Esophagus (tissue), 2 donors: ENCODE measurements around the gene CHMP2A. TPM values are rescaled to one million over a fixed set of nuclear protein-coding genes. Genes with fewer than 3 reads are reported as not detected.
A peak's percentile ranks its signal among the peaks of the same experiment; 100 is the strongest.

Experiments
- H3K27ac ChIP-seq, 2 donors: one replicate each; pipeline ENCODE4 v1.5.1; 2013; ENCODE audit warnings: low read depth in 2 of 2, mild to moderate bottlenecking in 2 of 2, inconsistent platforms in 1 of 2, low read length in 1 of 2, moderate library complexity in 1 of 2
- H3K27me3 ChIP-seq, 2 donors: one replicate each; pipeline ENCODE4 v1.6.1; 2013; ENCODE audit warnings: low read length in 2 of 2, control low read depth in 1 of 2, mild to moderate bottlenecking in 1 of 2; ENCODE audit not compliant: insufficient read depth in 2 of 2, control insufficient read depth in 1 of 2
- H3K36me3 ChIP-seq, 2 donors: one replicate each; pipeline ENCODE4 v1.6.1; 2013; ENCODE audit warnings: low read length in 1 of 2; ENCODE audit not compliant: control insufficient read depth in 2 of 2, insufficient read depth in 2 of 2
- H3K4me1 ChIP-seq, 2 donors: one replicate each; pipeline ENCODE4 v1.6.1; 2013; ENCODE audit warnings: low read length in 1 of 2; ENCODE audit not compliant: control insufficient read depth in 2 of 2, insufficient read depth in 2 of 2
- H3K4me3 ChIP-seq, 2 donors: one replicate each; pipeline ENCODE4 v1.5.1; 2013; ENCODE audit warnings: low read length in 2 of 2, mild to moderate bottlenecking in 2 of 2, low read depth in 1 of 2, moderate library complexity in 1 of 2
- H3K9me3 ChIP-seq, 2 donors: one replicate each; pipeline ENCODE4 v1.6.1; 2013; ENCODE audit warnings: mild to moderate bottlenecking in 2 of 2, low read depth in 1 of 2, low read length in 1 of 2, moderate library complexity in 1 of 2; ENCODE audit not compliant: control insufficient read depth in 2 of 2, insufficient read depth in 1 of 2
- WGBS, 2 donors: extraction: QIAGEN DNeasy Blood & Tissue Kit; methylation state at CpG; one replicate each; pipeline ENCODE4 v1.1.7; 2013; 5-methylcytosine and 5-hydroxymethylcytosine counted together
- polyA plus RNA-seq, 2 donors: library from polyadenylated mRNA; stranded (reverse); fragments of 200-250 nt; gene quantifications; one replicate each; pipeline ENCODE4 v1.2.3, GENCODE V29; 2013
- donor health status: healthy with polysubstance abuse.
- donor health status: Bipolar disorder and iron deficiency.

CHMP2A gene
- polyA plus RNA-seq, 2 donors = 174 to 262 TPM

DNA sequence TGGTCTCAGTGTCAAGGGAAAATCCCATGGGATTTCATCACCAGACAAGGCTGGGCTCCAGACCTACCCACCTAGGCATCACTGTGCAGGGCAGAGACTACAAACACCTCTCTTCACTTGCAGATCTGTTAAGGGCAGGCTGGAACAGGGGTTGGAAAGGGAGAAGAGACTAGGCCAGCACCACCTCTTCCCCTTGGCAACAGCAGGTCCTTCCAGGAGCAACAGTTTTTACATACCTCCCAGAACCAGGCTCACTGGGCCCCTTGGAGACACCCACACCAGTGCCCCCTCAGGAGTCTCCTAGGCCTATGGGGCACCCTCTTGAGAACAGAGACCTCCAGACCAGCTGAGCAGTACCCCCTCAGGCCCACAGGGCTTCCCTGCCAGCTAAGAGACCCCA is 6.0 kb upstream of the CHMP2A start:
- H3K4me1 ChIP-seq = peaks cover 2 to 38% of the 10 kb centered on the region in 2 donors
- H3K9me3 ChIP-seq = no peaks in the 10 kb centered on the region

DNA sequence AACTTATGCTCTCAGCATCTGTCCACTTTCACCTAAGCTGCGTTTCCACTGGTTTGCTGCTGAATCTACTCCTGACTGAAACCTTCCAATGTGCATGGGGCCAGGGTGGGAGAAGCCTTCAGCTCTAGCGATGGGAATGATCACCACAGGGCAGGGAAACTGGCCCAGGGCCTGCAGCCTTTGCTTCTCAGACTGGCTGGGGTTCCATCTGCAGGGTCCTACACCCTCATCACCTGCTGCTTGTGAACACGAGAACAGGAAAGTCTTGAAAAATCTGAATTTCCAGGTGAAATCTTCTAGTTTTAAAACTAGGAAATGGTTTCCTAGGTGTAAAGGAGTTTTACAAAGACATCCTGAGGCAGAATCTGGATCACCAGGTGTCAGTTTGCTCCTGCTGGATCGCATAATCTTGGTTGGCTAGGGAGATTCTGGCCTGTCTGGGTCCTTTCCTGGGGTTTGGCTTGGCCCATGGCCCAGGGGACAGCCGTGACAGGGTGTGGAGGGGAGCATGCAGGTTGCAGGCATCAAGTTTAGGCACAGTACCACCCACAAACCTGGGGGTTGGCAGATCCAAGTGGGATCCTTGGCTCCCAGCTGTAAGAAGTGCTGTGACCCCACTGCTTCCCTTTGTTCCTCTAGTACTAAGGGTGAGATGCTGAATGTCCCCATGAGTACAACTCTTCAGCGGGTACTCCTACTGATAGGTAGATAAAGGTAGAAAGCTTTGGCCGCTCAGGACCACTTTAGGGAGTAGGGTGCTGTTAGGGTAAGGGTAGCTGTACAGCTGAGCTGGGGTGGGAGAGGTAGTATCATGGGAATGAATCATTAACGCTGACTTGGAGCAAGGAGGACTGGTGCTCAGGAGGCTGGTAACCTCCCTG is 5.3 kb upstream of the CHMP2A start:
- H3K27ac ChIP-seq = peak overlapping the region; percentile 99 to 100
- 73 to 77% methylated on average over 8 of the region's 8 CpGs for WGBS, 2 donors
- no peaks in the 10 kb centered on the region for H3K9me3 ChIP-seq
- H3K27me3 ChIP-seq = no peaks in the 10 kb centered on the region
- peak overlapping the region; percentile 80 to 94 for H3K4me3 ChIP-seq
- H3K36me3 ChIP-seq = peaks cover 3 to 12% of the 10 kb centered on the region in 2 donors
- H3K4me1 ChIP-seq = peaks cover 2 to 42% of the 10 kb centered on the region in 2 donors

More for the DNA sequence above, 6.0 kb upstream of the CHMP2A start:
- Histone ChIP-seq H3K36me3 (peaks cover 0 to 9% of the 10 kb centered on the region in 2 donors), H3K27ac (no peak overlapping the region), H3K4me3 (no peak overlapping the region), H3K27me3 (no peaks in the 10 kb centered on the region)

DNA sequence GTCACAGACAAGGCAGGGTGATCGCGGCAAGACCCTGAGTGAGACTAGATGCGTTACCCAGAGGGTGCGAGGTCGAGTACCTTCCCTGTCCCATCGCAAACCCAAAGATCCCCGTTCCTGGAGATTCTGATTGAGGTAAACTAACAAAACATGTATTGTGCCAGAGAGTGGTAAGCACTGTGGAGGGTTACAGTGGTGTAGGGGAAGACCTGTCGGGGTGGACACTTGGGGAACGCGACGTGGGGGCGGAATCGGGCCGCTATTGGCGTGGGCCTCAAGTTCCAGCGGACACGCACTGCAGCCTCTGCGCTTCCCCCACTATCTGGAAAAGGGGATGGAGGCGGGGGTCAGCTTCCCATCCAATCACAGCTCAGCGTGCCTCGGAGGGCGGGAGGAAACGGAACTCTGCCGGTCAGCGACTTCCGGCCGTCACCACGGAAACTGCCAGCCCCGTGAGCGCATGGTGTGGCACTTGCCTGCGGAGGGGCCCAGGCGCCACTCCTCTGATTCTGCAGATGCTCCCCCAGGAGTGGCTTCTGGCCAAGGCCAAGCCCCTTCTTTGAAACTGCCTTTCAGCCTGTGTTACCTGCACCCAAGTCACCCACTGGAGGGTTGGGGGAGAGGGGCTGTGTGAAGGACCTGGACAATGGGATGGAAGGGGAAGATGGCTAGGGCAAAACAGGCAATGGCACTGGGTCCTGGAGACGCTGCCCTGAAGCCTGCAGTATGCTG is 4.5 kb upstream of the CHMP2A start:
- Histone ChIP-seq H3K4me1 (peaks cover 2 to 43% of the 10 kb centered on the region in 2 donors), H3K27ac (peak overlapping the region; percentile 99 to 100), H3K27me3 (no peaks in the 10 kb centered on the region), H3K36me3 (peaks cover 3 to 12% of the 10 kb centered on the region in 2 donors), H3K4me3 (peak overlapping the region; percentile 80 to 94), H3K9me3 (no peaks in the 10 kb centered on the region)
- 1 to 2% methylated on average over 33 of the region's 33 CpGs for WGBS, 2 donors

DNA sequence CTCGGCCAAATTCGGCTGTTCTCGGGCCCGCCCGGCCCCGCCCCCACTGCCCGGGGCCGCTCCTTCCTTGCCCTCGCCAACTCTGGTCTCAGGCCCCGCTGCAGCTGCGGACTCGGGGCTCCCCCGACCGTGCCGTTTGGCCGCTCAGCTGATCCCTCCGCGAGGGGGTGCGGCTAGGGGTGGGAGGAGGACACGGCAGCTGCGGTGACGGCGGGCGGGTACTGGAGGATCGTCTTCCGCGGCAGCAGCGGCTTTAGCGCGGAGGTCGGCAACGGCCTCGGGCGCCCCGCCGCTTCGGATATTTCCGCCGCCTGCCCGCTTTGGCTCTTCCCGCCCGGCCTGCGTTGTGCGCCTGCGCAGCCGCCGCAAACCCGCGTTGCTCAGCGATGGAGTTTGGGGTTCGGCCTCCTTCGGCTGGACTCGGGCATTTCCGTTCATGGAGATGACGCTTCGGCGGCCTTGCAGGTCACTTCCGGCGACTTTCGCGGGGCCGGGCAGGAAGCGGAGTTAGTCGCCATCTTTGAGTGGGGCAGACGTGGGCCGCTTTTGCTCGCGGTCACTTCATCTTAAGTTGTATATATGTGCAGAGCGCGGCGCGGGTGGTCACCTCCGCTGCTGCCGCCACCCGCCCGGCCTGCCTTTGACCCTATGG is 3.8 kb upstream of the CHMP2A start:
- H3K4me3 ChIP-seq = peak overlapping the region; percentile 80 to 94
- peak overlapping the region; percentile 99 to 100 for H3K27ac ChIP-seq
- H3K36me3 ChIP-seq = peaks cover 3 to 12% of the 10 kb centered on the region in 2 donors
- peaks cover 2 to 50% of the 10 kb centered on the region in 2 donors for H3K4me1 ChIP-seq
- no peaks in the 10 kb centered on the region for H3K9me3 ChIP-seq
- H3K27me3 ChIP-seq = no peaks in the 10 kb centered on the region
- 0% methylated on average over 69 to 76 of the region's 76 CpGs for WGBS, 2 donors

DNA sequence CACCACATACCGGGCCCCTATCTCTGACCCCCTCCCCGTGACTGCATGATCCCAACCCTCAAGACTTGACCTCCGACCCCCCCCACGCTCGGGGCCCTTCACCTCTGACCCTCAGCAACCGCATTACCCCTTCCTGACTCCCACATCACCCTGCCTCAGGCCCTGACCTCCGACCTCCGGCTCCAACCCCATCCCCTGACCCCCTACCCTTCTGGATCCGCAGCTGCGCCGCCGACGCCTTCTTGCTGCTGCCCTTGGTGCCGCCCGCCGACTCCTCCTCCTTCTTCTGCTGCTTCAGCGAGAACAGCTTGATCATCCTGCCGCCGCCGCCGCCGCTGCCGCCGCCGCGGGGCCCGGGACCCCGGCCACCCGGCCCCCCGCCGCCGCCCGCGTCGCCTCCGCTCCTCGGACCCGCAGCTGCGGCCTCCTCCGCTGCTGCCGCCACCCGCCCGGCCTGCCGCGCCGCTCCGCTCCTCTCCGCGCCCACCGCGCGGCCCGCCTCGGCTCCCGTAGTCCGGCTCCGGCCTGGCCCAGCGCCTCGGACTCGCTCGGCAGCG is 3.2 kb upstream of the CHMP2A start, which contains the start of gene UBE2M:
TSS of gene UBE2M (minus strand) at position 546 of the 557 bp plus-strand sequence. CDS start at position 316, 230 bp downstream.
- no peaks in the 10 kb centered on the region for H3K27me3 ChIP-seq
- H3K36me3 ChIP-seq = peaks cover 3 to 15% of the 10 kb centered on the region in 2 donors
- peak within 1 kb of the TSS; percentile 80 to 94 for H3K4me3 ChIP-seq
- H3K9me3 ChIP-seq = no peaks in the 10 kb centered on the region
- H3K4me1 ChIP-seq = peaks cover 2 to 48% of the 10 kb centered on the region in 2 donors
- WGBS, 2 donors = 0 to 1% methylated on average over 38 to 62 of the region's 62 CpGs
- H3K27ac ChIP-seq = peak within 1 kb of the TSS; percentile 99 to 100

DNA sequence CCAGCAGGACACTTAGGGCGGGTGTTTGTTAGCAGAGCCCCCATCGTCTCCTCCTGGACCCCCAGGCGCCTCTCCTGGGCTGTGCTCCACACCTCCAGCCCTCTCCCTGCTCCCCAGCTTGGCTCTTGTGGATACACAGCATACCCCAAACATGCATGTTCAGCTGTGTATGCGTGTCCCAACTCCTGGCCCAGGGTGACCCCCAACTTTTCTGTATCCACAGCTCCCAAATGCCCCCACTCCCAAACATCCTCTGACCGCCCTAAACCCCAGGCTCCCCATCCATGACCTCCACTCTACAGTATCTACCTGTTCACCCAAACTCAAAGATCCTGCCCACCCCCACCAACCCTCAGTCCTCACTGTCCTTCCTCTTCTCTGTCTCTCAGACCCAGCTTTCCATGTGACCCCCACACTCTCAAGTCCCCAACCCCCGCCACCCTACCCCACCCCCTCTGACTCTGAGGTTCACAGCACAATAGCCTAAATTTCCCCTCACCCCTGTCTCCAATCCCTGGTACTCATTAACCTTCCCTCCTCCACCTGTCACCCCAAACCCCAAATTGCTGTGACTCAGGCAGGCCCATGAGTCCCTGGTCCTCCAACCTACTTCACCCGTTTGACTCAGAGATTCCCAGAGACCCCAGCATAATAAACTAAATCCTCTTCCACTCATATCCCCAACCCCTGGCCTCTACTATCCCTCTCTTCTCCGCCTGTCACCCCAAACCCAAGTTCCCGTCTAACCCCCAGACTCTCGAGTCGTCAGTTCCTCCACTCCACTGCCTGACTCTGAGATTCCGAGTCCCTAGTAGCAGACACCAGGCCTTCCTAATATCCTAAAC is 2.5 kb upstream of the CHMP2A start:
- Histone ChIP-seq H3K9me3 (no peaks in the 10 kb centered on the region), H3K4me1 (peaks cover 2 to 42% of the 10 kb centered on the region in 2 donors)
- 26 to 31% methylated on average over 11 to 12 of the region's 12 CpGs for WGBS, 2 donors

DNA sequence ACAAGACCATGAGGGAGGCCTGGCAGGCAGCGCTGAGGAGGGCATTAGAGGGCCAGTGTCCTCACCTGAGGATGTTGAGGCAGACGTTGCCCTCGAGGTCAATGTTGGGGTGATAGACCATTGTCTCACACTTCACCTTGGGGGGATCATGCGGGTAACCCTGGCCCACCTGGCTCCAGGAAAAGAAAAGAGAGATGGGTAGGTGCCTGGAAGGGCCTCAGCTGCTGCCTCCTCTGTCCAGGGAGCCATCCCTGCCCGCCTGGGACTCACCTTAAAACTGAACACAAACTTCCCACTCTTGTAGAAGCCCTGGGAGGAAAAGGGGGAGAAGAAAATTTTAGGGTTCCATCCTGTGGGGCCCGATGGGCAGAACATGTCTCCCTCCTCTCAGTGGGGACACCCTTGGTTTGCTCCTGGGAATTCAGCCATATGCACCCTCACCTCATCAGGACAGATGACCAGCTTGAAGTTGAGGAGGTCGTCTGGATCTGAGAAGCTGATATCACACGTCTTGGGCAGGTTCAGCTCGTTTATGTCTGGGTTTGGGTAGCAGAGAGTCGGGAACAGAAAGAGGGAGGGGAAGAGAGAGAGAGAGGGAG is 1.8 kb upstream of the CHMP2A start:
- H3K27ac ChIP-seq = peak overlapping the region in 1 of 2 donors; percentile 100
- peak overlapping the region in 1 of 2 donors; percentile 80 for H3K4me3 ChIP-seq
- peaks cover 8 to 26% of the 10 kb centered on the region in 2 donors for H3K36me3 ChIP-seq
- WGBS, 2 donors = 55 to 61% methylated on average over 10 of the region's 10 CpGs
- H3K27me3 ChIP-seq = no peaks in the 10 kb centered on the region
- no peaks in the 10 kb centered on the region for H3K9me3 ChIP-seq
- peaks cover 2 to 35% of the 10 kb centered on the region in 2 donors for H3K4me1 ChIP-seq

More for the DNA sequence above, 2.5 kb upstream of the CHMP2A start:
- Histone ChIP-seq H3K27me3 (no peaks in the 10 kb centered on the region), H3K36me3 (peaks cover 3 to 20% of the 10 kb centered on the region in 2 donors), H3K4me3 (peak overlapping the region; percentile 80 to 94), H3K27ac (peak overlapping the region; percentile 99 to 100)

DNA sequence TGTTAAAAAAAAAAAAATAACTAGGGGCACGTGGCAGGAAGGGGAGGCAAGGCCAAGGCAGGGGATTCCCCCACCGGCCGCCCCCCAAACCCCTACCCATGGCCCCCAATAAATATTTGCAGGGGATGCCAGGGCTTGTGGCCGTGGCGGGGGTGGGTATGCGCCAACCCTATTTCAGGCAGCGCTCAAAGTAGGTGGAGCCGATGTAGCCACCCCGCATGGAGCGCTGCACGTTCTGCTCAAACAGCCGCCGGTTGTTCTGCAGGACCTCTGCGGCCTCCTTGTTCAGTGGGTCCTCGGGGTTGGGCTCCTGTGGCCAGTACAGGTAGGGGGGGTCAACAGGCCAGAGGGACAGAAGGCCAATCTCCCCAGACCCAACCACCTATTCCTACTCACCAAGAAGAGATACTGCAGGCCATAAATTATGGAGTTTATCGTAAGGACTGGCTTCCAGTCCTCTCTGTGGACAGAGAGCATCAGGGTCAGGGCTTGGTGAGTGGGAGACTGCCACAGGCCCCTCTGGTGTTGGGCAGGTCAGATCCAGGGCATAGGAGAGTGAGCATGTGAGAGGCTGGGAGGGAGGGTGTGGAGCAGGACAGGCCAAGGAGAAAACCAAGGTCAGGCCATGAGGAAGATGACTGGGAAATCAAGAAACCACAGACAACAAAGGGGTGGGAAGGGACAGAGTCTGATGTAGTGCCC is 1.2 kb upstream of the CHMP2A start:
- 77 to 80% methylated on average over 16 of the region's 16 CpGs for WGBS, 2 donors
- Histone ChIP-seq H3K4me1 (peaks cover 0 to 30% of the 10 kb centered on the region in 2 donors), H3K36me3 (peaks cover 14 to 32% of the 10 kb centered on the region in 2 donors), H3K27me3 (no peaks in the 10 kb centered on the region), H3K9me3 (no peaks in the 10 kb centered on the region), H3K27ac (peak overlapping the region; percentile 93 to 100), H3K4me3 (no peak overlapping the region)
